NCI-H345 treated with DMSO at 0.1 percent for 48 hours (cell line): ENCODE measurements around the gene ISLR.

Experiments used
- DNase-seq: peaks from one replicate; lab custom pipeline; 2025; ENCODE audit not compliant: unreplicated experiment; lab: John Stamatoyannopoulos, UW

Gene ISLR, protein sequence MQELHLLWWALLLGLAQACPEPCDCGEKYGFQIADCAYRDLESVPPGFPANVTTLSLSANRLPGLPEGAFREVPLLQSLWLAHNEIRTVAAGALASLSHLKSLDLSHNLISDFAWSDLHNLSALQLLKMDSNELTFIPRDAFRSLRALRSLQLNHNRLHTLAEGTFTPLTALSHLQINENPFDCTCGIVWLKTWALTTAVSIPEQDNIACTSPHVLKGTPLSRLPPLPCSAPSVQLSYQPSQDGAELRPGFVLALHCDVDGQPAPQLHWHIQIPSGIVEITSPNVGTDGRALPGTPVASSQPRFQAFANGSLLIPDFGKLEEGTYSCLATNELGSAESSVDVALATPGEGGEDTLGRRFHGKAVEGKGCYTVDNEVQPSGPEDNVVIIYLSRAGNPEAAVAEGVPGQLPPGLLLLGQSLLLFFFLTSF

DNA sequence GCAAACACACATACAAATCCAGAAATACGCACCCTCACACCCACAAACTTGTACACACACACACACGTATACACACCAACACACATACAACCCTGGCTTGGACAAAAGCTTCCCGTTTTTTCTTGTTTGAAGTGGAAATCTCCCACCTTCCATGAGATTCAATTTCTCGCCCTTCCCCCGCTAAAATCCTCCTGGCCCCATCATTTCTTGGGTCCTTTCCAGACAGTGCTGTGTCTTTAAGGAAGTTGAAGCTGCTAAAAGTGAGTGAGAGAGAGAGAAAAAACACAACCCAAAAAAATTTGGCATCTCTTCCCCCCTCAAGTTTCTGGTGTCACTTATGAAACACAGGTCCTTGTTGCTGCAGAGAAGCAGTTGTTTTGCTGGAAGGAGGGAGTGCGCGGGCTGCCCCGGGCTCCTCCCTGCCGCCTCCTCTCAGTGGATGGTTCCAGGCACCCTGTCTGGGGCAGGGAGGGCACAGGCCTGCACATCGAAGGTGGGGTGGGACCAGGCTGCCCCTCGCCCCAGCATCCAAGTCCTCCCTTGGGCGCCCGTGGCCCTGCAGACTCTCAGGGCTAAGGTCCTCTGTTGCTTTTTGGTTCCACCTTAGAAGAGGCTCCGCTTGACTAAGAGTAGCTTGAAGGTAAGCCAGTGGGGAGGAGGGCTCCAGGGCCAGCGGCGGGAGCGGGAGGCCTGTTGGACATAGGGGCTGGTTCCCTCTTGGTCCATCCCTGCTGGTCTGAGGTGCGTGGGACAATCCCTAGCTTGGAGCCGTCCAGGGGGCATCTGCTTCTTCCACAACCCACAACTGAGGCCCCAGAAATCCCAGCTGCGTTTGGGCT lies at the start of gene ISLR:
TSS of gene ISLR (plus strand) at position 331 of the 839 bp plus-strand sequence. CDS start 1,149 bp downstream, outside the sequence.
- DNase-seq: no peak

GRCh38 chr15:74124196-74124595 lies 49.3 kb upstream of the ISLR start:
- no peak for DNase-seq

DNA sequence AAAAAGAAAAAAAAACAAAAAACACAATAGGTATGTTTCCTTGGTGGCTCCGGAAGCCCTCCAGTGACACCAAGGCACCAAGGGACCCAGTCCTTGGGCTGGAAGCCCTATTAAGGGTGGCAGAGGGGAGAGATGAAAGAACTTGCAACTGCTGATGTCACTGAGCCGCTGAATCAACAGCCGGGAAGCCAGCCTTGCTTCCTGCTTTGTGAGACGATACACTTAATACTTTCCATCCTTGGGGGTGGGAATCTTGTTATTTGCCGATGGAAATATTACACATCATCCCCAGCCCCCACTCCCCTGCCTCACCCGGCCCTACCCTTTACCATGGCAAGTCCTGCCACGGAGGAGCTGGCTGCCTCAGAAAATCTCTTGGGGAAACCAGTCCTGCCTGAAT lies 48.8 kb upstream of the ISLR start:
- DNase-seq: no peak

- peak; percentile 39 for DNase-seq
These were observed 46.1 kb upstream of the ISLR start for GRCh38 chr15:74127255-74127953.

- DNase-seq: no peak
These were observed 45.3 kb upstream of the ISLR start for GRCh38 chr15:74127954-74128784.

DNA sequence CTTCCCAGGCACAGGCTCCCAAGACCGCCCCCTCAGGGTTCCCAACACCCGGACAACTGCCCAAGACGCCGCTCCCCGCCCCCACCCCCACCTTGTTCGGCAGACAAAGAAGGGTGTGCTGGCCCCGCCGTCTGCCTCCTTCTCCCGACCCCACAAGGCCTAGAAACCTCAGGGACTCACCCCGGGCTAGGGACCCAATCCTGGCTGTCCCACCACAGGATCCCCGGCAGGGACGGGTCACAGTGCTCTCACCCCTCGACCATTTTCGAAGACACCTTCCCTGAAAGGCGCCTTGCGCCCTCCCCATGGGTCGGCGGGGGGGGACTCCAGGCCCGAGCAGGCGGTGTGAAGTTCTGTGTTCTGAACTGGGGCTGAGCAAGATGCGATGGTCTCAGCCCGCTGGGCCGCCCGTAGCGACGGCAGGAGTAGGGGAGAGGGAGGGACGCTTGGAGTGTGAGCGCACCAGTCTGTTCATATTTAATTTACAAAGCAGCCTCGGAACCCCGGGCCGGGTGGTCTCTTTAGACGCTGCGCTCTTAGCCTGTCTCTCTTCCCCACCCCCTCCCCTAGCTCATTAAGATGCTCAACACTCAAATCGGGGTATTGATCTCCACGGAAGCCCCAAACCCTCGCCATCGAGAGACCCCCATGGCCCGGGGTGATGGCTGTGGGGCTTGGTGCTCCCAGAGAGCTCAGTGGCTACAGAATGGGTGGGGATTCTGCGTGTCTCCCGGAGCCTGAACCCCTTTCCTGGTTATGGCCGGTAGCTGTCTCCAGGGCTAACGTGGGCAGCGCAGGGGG lies 44.5 kb upstream of the ISLR start:
- no peak for DNase-seq

DNA sequence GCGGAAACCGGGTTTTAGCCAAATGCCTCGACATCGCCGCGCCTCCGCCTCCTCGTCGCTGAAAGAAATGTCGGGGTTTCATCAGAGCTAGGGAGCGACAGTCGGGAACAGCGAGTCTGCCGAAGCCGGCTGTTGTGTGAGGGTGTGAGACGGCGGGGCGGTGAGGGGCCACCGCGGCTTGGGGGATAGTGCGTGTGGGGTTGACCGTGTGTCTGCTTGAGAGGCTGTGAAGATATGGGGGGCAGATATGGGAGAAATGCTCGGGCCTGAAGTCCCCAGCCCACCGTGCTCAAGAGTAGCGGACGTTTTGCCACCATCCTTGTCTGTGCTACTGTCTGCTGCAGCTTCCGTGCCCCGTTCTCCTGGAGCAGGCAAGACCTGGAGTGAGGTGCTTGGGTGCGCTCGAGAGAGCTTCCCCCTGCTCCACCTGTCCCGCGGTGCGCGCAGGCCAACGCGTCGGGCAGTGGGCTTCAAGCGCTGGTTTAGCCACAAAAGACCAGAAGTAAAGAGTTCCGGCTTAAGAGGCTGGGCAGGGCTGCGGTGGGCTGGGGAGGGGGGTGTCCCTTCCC lies 43.8 kb upstream of the ISLR start:
- DNase-seq: no peak

DNA sequence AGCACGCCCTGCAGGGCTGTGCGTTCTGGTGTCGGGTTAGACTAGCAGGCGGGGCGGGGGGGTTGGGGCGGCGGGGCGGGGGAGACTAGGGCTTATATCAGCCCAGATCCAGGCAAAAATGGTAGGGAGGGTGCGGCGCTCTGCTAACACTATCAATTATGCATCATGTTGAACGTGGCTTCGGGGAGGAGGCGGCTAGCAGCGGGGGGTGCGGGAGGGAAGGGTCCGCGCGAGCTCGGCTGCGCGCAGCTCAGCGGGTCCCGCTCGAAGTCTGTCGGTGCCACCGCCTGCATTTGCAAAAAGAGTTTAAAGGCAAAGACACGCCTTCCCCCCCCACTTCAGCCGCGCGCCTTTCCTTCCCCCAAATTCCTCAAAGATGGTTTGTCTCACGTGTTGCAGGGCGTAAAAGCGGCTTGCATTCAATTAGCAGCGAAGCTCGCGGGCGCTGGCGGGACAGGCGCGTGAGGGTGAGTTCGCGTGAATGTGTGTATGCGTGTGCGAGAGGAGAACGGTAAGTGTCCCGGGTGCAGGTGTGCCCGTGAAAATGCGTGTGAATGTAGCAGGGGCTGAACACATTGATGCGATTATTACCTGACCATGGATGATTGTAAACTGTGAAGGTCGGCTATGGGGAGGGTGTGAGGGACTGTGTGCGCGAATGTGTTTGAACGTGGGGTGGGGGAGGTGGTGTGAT lies 43.2 kb upstream of the ISLR start, which contains the start of gene ISLR2:
TSS of gene ISLR2 (plus strand) at position 432 of the 694 bp plus-strand sequence. CDS start 2,169 bp downstream, outside the sequence.
- no peak for DNase-seq

GRCh38 chr15:74130849-74131627 lies 42.5 kb upstream of the ISLR start:
- DNase-seq: no peak

GRCh38 chr15:74131628-74132413 lies 41.7 kb upstream of the ISLR start:
- no peak for DNase-seq

GRCh38 chr15:74132681-74133651 lies 40.5 kb upstream of the ISLR start:
- no peak for DNase-seq

DNA sequence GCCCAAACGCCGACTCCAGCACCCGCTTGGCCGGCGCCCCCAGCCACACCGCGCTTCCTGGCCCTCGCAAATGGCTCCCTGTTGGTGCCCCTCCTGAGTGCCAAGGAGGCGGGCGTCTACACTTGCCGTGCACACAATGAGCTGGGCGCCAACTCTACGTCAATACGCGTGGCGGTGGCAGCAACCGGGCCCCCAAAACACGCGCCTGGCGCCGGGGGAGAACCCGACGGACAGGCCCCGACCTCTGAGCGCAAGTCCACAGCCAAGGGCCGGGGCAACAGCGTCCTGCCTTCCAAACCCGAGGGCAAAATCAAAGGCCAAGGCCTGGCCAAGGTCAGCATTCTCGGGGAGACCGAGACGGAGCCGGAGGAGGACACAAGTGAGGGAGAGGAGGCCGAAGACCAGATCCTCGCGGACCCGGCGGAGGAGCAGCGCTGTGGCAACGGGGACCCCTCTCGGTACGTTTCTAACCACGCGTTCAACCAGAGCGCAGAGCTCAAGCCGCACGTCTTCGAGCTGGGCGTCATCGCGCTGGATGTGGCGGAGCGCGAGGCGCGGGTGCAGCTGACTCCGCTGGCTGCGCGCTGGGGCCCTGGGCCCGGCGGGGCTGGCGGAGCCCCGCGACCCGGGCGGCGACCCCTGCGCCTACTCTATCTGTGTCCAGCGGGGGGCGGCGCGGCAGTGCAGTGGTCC lies 39.7 kb upstream of the ISLR start:
- DNase-seq: no peak

DNA sequence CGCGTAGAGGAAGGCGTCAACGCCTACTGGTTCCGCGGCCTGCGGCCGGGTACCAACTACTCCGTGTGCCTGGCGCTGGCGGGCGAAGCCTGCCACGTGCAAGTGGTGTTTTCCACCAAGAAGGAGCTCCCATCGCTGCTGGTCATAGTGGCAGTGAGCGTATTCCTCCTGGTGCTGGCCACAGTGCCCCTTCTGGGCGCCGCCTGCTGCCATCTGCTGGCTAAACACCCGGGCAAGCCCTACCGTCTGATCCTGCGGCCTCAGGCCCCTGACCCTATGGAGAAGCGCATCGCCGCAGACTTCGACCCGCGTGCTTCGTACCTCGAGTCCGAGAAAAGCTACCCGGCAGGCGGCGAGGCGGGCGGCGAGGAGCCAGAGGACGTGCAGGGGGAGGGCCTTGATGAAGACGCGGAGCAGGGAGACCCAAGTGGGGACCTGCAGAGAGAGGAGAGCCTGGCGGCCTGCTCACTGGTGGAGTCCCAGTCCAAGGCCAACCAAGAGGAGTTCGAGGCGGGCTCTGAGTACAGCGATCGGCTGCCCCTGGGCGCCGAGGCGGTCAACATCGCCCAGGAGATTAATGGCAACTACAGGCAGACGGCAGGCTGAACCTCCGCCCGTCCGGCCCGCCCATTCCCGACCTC lies 39.0 kb upstream of the ISLR start:
- DNase-seq: no peak

DNA sequence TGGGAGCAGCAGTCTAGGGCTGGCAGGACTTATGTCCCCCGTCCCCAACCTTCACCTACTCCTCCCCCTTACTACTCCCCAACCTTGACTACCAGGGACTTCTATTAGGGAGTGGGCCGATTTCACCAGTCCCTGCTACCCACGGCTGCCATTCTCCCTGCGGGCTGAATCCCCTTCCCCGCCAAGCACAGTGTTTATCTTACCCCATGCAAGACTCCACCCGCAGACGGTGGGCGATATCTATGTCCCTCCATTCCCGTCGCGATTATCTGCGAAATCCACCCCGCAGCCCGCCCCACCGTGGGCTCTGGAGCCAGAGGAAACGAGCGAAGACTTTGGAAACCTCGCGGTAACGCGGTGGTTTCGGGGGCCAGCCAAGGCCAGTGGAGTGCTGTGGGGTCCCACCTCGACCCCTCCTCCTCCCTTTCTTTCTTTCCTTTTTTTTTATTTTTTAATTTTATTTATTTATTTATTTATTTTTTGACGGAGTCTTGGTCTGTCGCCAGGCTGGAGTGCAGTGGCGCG lies 38.4 kb upstream of the ISLR start:
- no peak for DNase-seq

GRCh38 chr15:74136540-74136813 lies 37.0 kb upstream of the ISLR start:
- DNase-seq: peak; percentile 70
